GM18505 (cell line): ENCODE measurements around the gene RPL35.

Source experiments
- ATAC-seq: cut with Tn5 transposase; IDR thresholded peaks from one replicate; pipeline ENCODE4 v1.9.1; 2021; ENCODE audit not compliant: unreplicated experiment
- POLR2A ChIP-seq: IDR thresholded peaks from 4 replicates; pipeline ENCODE4 v1.6.1; 2011; ENCODE audit warnings: borderline replicate concordance; ENCODE audit not compliant: insufficient read depth, insufficient read length; ENCODE audit errors: extremely low read depth

The RPL35 gene

DNA sequence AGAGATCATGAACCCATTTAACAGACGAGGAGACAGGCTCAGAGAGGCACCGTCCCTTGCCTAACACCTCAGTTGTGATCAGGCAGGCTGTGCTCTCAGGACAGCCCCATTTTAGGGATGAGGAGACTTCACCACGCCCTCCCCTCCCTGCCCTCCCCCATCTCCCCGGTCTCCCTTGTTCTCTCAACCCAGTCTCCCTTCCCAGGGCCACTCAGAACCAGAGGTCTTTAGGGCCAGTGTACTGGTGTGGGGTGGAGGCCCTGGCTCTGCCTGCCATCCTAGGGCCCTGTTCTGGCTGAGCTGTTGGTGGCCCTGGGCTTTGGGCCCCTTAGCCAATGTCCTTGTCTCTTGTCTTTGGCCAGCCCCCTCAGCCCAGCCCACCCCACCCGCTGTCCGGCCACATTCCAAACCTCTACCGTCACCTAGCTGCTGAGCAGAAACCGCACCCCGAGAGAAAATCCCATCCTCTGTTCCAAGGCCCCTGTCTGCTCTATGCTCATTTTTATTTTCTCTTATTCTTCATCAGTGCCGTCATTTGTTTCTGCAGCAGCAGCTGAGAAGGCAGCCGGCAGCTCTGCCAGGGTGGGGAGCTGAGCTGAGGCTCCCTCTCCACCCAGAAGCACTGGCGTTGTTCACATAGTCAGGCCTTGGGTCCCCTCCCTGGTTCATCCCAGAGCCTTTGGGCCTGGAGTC is 50.9 kb downstream of the RPL35 start:
- ATAC-seq: no peak
- TF ChIP-seq POLR2A: no peak

DNA sequence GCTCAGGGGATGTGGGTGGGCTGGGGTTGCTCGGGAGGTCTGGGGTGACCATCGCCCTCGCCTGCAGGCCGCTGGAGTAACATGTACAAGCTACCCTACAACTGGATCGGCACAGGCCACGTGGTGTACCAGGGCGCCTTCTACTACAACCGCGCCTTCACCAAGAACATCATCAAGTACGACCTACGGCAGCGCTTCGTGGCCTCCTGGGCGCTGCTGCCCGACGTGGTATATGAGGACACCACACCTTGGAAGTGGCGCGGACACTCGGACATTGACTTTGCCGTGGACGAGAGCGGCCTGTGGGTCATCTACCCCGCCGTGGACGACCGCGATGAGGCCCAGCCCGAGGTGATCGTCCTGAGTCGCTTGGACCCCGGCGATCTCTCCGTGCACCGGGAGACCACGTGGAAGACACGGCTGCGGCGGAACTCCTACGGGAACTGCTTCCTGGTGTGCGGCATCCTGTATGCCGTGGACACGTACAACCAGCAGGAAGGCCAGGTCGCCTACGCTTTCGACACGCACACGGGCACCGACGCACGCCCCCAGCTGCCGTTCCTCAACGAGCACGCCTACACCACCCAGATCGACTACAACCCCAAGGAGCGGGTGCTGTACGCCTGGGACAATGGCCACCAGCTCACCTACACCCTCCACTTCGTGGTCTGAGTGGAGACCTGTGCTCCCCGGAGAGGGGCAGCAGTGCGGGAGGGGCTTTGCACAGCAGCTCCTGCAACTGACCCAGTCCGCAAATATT is 51.8 kb downstream of the RPL35 start:
- no peak for ATAC-seq

DNA sequence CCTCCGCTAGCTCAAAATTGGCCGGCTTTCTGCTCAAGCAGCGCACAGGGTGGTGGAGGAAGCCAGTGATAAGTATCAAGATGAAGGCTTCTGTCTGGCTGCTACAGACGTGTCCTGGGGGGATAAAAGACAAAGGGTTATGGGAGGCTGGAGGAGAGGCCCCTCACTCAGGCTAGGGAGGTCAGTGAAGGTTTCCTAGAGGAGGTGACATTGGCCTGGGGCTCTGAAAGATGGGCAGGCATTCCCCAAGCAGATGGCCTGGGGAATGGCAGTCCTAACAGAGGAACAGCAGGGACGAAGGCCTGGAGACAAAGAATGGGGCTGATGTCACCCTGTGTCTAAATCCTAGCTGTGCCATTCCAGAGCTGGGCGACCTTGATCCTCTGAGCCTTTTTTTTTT is 52.5 kb downstream of the RPL35 start:
- TF ChIP-seq POLR2A: no peak
- ATAC-seq: no peak

More for the DNA sequence above, 51.8 kb downstream of the RPL35 start:
- TF ChIP-seq POLR2A: no peak

DNA sequence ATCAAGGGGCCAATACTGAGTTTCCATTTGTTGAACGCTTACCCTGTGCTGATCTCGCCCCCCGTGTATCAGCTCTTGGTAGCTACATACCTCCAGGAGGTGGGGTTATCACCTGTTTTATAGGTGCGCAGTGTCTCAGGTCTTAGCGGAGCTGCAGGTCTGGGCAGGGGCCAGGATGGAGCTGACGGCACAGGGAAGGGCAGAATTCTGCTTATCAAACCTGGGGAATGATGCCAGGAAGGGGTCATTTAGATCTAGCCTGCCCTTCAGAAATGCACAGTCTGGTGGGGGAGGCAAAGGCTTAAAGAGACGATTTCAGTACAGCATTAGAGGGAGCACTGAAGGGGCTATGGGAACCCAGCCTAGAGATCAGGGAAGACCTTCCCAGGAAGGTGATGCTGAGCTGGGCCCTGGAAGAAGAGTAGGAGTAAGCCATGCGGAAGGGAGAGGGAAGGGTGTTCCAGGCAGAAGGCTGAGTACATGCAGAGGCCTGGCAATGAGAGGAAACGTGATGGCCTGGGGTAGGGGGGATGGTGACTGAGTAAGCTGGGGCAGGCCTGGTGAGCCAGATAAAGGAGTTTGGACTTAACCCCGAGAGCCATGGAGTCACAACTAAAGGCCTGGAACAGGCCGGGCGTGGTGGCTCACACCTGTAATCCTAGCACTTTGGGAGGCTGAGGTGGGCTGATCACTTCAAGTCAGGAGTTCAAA is 53.4 kb downstream of the RPL35 start:
- ATAC-seq: no peak

More for the DNA sequence above, 53.4 kb downstream of the RPL35 start:
- TF ChIP-seq POLR2A: no peak
